Loucy (cell line): Measurements from ENCODE around the gene M1AP.

Experiments
- EZH2phosphoT487 ChIP-seq: fragments of 200-600 bp; IDR thresholded peaks from 2 replicates; pipeline ENCODE4 v1.6.1; 2018; ENCODE audit warnings: antibody characterized with exemption, mild to moderate bottlenecking, moderate library complexity, borderline replicate concordance
- TF ChIP-seq, protein P1 (sequence below): fragments of 200-600 bp; sonication (generic); conservative IDR thresholded peaks from 2 replicates; pipeline ENCODE4 v1.5.1; 2014; ENCODE audit warnings: mild to moderate bottlenecking, antibody characterized with exemption, low read length

DNA sequence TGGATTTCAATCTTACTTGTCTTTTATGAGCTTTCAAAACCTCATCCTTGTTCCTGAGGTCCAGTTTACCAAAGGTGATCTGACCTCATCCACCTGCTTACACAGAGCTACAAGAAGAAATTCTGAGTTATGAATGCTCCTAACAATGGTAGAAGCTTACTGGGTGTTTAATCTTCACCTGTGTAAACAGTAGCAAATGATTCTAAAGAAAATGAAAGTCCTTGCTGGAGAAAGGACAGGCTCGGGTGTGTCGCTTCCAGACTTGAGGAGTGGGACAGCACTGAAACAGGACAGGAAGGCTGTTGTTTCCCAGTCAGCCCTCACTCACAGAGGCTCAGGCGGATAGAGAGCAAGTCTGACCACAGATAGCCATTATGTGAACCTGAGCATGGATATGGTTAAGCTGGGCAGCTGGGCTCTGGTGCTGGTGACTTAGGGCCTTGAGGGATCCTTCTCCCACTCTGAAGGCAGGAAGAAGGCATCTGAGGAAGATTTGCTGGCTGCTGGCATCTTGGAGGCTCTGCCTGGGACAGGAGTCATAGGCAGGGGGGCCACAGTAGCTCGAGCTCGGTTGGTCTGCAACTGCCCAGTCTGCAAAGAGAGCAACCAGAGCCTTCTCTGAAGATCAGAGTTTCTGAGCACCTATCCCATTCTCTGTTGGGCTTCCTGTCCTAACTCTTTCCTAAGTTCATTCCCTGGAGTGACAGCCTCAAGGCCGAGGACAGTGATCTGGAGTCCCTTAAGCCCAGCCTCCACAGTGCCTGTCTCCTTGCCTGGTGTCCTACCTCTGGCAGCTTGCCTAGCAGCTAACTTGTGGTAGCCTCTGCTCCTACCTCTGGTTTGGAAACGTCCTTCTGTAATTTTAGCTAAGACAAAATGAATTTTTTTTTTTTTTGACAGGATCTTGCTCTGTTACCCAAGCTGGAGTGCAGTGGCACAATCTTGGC, 89.6 kb downstream of the M1AP start:
- TF ChIP-seq, protein P1, sequence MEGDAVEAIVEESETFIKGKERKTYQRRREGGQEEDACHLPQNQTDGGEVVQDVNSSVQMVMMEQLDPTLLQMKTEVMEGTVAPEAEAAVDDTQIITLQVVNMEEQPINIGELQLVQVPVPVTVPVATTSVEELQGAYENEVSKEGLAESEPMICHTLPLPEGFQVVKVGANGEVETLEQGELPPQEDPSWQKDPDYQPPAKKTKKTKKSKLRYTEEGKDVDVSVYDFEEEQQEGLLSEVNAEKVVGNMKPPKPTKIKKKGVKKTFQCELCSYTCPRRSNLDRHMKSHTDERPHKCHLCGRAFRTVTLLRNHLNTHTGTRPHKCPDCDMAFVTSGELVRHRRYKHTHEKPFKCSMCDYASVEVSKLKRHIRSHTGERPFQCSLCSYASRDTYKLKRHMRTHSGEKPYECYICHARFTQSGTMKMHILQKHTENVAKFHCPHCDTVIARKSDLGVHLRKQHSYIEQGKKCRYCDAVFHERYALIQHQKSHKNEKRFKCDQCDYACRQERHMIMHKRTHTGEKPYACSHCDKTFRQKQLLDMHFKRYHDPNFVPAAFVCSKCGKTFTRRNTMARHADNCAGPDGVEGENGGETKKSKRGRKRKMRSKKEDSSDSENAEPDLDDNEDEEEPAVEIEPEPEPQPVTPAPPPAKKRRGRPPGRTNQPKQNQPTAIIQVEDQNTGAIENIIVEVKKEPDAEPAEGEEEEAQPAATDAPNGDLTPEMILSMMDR, result no peak
- TF ChIP-seq EZH2phosphoT487, result no peak
